Epithelial cell of prostate (primary cell): ENCODE measurements around the gene LPIN1.

ENCODE experiments used
- DNase-seq: peaks from one replicate; pipeline ENCODE4 v3.0.0-alpha.2; 2011; ENCODE audit warnings: low read depth, low spot score
- H3K27ac ChIP-seq: fragments of 450-650 bp; 2 replicates; pipeline ENCODE4 v1.5.1; 2017; ENCODE audit warnings: mild to moderate bottlenecking

LPIN1 gene

DNA sequence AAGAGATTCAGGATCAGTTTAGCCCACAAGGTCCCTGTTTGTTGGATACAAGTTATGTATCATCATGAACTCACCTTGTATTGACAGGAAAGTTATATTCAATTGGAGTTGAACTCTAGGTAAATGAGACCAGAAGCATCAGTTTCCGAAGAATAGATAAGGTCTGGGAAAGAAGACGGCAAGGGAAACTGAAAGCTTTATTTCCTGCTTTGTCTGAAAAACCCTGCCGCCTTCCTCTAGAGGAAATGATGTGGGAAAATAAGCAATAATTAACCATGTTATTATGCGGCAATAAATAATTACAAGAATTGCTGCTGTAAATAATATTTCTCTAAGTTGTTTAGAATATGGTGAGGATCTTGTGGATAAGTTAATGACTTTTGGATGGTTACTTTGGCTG lies 32.0 kb downstream of the LPIN1 start:
- H3K27ac ChIP-seq, result no peak overlapping the region
- no peak for DNase-seq

DNA sequence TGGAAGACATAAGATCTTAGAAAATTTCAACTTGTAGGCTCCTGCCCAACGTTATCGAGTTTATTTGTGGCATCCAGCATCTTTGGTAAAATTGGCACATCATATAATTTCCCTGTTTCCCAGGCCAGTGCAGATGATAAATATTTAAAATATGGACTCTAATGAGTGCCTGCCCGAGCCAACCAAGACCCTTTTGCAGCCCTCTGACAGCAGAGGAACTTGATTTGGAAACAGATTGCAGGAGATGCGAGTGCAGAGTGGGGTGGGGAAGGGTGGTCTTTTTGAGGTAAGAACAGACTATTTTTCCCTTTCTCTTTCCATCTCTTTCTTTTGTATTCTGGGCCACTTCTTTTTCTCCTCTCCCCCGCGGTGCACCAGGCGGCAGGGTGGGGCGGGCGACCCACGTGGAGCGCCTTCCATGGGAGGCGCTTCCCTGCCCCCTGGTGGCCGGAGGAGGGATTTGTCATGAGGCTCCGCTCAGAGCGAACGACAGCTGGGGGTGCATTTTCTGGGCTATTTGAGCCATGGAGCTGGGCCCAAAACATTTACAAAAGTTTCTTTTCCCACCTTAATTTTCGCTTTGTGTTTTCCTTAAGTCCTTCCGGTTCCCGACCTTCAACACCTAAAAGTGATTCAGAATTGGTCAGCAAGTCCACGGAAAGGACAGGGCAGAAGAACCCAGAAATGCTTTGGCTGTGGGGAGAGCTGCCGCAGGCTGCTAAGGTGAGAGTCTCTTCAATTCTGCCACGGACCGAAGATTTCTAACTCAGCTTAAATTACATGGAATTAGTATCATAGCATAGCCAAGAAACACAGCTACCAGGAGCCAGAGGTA lies 32.7 kb downstream of the LPIN1 start:
- H3K27ac ChIP-seq, result no peak overlapping the region
- no peak for DNase-seq

DNA sequence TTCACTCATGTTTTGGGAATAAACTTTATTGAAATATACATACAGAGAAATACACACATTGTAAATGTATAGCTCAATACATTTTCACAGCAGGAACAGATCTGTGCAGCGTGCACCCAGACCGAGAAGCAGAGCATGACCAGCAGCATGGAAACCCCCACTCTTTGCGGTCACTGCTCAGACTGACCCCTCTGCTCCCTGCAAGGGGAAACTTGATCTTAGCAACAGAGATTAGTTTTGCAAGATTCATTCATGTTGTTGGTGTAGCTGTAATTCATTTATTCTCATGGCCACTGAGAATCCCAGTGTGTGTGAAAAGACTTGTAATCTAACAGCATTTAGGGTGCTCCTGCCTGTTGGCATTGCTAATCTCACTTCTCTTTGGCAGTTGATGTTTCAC lies 35.2 kb downstream of the LPIN1 start:
- DNase-seq, result no peak
- no peak overlapping the region for H3K27ac ChIP-seq

DNA sequence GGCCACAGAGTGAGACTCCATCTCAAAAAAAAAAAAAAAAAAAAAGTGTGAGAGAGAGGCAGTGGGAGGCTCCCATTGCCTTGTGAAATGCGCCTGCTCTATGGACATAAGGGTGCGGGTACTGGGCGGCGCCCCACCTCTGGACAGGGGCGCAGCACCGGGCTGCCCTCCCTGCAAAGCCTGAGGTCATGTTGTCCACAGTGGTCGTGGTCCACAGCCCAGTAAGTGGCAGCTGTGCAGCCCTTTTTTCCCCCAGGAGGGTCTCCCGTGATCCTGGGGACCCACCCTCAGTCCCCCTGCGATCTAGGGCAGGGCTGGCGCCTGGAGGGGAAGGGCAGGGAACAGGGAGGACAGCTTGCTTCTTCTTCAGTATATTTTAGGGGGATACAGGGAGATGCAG lies 37.8 kb downstream of the LPIN1 start:
- no peak for DNase-seq
- no peak overlapping the region for H3K27ac ChIP-seq

DNA sequence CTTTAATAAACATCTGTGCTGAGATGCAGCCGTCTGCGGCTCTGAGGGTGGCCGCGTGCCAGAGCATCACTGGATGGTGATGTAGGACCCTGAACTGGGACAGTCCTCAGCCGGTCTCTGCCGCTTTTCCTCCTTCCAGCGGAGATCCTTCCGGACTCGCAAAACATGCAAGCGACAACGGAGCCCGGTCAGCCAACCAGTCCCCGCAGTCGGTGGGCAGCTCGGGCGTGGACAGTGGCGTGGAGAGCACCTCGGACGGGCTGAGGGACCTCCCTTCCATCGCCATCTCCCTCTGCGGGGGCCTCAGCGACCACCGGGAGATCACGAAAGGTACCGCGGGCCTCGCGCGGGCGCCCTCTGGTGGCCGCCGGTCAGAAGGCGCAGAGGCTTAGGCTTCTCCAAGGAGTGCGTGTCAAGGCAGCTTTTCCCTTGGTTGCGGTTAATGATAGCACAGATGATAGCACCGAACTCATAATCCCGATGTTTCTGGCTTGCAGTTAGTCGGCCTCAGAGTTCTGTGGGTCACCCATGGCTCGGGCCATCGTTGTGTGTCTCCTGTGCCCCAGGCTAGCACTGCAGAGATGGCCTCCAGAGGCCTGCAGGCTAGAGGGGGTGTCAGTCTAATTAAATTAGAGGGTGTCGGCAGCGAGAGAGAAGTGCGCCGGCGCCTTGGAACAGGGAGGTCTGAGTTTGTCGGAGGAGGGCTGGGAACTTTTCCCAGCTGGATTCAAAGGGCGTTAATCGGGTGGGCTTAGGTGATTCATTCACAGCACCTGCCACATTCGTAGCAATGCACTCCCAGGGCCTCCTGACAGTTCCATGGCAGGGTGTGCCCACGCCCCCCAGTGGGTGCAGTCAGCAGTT lies 38.5 kb downstream of the LPIN1 start:
- no peak overlapping the region for H3K27ac ChIP-seq
- no peak for DNase-seq

DNA sequence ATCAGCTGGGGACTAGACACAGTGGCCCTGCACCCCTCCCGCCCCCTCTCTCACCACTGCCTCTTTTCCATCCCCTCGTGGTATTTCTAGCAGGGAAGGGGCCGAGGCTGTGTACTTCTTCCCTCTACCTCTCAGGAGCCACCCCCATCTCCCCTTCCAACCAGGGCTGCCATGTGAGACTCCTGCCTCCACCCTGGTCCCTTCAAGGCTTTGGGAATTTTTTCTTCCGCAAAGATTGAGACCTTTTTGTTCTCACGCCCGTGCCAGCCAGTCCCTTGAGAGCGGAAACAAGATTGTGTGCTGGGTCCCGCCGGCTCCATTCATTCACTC lies 39.1 kb downstream of the LPIN1 start:
- no peak overlapping the region for H3K27ac ChIP-seq
- no peak for DNase-seq

DNA sequence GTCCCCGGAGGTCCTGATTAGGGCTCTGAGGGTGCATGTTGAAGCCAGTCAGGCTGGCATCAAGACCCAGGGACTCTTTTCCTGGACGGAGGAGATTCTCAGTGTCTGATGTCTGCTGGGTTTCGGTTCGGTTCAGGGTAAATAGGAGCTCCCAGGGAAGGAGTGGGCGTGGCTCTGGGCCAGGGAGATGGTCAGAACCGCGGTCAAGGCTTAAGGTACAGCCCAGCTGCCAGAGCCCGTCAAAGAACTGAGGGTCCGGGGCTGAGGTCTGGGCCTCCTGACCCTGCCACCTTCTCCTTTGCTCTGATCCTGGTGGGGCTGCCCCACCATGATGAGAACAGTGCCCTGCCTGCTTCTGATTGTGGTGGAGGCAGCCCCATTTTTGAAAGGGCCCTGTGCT lies 39.8 kb downstream of the LPIN1 start:
- DNase-seq, result no peak
- no peak overlapping the region for H3K27ac ChIP-seq

DNA sequence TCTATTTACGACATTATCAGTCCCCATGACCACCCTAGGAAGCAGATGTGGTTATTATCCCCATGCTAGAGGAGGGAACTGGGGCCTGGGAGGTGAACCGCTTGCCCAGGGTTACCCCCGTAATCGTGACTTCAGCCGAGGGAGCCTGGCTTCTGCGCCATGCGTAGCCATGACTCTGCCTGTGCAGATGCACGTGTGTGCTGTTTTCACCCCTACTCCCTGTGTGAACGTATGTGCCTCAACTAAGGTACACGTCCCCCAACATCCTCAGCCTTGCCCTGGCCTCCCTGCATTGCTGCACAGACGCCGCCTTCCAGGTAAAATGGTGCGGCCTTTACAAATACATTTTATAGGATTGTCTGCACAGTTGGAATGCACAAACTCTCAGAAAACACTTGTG lies 40.2 kb downstream of the LPIN1 start:
- no peak overlapping the region for H3K27ac ChIP-seq
- DNase-seq, result no peak

DNA sequence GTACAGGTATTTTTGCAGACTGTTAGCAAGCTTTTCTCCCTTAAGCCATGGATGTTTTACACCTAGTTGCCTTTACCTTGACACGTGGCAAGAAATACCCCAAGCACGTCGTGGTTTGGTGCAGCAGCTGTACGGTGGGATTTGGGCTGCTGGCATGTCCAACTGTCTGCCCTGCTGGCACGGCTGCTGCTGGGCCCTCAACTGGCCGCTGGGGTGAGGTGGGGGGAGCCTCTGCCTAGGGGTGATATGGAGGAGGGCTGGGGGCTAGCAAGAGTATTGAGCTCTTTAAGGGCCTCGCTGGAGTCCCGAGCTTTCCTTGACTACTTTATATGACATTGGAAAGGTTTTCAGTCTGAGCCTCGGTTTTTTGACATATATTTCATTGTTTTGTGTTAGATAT lies 41.6 kb downstream of the LPIN1 start:
- DNase-seq, result no peak
- H3K27ac ChIP-seq, result no peak overlapping the region

DNA sequence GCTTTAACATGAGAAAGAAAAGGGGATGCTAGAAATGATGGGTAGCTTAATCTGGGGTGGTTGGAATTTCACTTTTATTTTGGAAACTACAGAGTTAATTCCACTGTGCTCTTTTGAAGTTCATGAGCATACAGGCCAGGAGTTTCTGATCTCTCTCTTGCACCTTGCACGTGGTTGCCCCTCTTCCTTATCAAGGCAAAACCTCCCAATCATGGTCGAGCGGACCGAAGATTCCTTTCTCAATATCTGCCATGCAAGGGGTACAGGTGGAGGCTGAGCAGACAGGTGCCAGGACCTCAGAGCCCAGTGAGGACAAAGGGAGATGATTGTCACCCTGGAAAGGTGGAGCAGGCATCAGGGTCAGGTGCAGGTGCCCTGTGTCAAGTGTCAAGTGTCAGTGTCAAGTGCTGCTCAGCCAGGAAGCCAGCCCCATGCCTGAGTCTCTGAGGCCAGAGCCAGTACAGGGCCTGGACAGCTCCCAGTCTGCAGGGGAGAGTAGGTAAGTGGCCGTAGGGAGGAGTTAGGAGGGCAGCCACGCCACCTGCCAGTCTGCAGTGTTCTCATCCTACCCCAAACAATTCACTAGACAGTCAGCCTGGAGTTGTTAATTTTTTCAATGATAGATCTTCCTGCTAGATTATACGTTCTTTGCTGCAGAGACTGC lies 42.2 kb downstream of the LPIN1 start:
- no peak for DNase-seq
- H3K27ac ChIP-seq, result no peak overlapping the region

DNA sequence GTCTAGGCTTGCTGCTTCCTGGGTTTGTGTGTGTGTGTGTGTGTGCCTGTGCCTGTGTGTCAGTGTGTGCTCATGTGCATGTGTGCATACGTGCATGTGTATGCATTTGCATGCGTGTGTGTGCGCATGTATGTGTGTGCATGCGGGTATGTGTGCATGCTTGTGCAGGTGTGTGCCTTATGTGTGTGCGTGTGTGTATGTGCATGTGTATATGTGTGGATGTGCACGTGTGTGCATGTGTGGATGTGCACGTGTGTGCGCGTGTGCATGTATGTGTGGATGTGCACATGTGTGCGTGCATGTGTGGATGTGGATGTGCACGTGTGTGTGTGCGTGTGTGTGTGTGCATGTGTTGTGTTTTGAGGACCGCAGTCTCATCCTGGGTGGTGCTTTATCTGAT lies 42.8 kb downstream of the LPIN1 start:
- DNase-seq, result no peak

DNA sequence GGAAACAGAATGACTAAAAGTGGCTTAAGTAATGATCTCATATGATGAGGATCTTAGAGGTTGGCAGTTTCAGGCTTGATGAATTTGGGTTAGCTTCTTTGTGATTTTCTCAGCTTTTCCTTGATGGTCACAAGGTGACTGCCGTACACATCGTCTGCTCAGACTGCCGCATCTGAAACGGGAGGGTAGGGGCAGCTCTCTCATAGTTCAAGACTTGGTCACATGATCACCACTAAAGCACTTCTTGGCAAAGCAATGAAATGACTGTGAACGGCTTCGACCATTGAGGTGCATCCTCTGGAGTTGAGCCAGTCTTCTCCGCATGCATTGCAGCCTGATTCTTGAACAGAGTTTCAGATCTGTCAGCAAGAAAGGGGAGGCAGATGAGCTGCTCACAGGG lies 43.8 kb downstream of the LPIN1 start:
- no peak overlapping the region for H3K27ac ChIP-seq
- DNase-seq, result no peak

More for the DNA sequence above, 42.8 kb downstream of the LPIN1 start:
- no peak overlapping the region for H3K27ac ChIP-seq

DNA sequence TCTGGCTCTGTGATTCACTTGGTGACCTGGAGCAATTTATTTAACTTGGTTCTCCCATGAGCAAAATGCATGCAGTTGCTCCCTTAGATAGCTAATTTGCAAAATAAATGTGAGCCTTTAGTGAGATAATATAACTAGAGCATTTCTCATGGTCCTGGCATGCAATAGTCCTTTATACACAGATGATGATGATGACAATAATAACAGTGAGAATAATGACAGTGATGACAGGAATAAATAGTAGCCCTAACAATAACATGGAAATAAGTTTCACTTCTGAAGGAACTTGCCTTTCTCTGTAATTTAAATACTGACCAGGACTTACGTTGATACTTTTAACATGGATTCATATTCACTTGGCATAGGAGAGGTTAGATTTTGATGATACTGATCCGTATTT lies 49.2 kb downstream of the LPIN1 start:
- DNase-seq, result no peak
- no peak overlapping the region for H3K27ac ChIP-seq

DNA sequence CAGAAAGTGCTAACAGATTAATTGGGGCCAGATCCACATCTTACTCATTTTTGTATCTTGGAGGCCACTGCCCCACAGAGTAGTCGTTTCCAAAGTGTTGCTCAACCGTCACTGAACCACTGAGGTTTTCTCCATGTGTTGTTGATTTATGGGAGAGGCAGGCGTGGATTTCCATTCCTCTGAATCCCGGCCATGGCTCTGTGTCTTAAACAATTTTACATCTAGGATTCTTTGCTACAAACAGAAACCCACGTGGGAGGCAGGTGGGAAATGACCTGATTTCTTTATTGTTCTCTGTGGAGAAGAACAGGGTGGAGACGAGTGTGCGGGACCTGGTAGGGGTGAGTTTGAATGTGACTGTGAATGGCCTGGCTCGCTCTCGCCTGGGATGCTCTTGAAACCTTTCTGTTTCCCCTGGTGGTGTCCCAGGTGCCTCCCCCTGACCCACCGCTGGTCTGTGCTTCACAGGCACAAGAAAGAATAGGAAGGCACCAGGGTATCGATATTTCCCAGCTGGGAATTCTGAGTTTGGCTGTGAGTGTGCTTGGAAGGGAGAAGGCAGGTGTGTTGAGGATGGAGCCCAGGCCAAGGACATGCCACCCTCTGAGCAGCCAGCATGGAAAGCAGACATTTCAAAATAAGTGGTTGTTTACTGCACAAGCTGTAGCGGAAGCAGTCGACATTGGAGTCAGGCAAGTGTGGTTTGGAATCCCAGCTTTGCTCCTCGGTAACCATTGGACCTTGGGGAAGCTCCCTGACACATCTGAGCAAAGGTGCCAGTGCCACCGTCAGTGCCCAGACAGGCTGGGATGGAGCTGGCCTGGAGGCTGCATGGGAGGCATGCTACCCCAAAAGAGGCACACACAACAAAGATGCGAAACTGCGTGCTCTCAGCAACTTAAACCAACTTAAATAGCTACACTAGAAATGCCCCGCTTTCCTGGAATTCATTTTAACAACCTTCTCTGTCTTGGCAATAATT lies 50.0 kb downstream of the LPIN1 start:
- DNase-seq, result no peak
- no peak overlapping the region for H3K27ac ChIP-seq

DNA sequence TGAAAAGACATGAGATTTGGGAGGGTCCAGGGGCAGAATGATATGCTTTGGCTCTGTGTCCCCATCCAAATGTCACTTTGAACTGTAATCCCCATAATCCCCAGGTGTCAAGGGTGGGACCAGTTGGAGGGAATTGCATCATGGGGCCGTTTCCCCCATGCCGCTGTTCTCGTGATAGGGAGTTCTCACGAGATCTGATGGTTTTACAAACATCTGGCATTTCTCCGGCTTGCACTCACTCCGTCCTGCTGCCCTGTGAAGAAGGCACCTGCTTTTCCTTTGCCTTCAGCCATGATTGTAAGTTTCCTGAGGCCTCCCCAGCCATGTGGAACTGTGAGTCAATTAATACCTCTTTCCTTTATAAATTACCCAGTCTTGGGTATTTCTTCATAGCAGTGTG lies 51.4 kb downstream of the LPIN1 start:
- H3K27ac ChIP-seq, result no peak overlapping the region
- DNase-seq, result no peak

DNA sequence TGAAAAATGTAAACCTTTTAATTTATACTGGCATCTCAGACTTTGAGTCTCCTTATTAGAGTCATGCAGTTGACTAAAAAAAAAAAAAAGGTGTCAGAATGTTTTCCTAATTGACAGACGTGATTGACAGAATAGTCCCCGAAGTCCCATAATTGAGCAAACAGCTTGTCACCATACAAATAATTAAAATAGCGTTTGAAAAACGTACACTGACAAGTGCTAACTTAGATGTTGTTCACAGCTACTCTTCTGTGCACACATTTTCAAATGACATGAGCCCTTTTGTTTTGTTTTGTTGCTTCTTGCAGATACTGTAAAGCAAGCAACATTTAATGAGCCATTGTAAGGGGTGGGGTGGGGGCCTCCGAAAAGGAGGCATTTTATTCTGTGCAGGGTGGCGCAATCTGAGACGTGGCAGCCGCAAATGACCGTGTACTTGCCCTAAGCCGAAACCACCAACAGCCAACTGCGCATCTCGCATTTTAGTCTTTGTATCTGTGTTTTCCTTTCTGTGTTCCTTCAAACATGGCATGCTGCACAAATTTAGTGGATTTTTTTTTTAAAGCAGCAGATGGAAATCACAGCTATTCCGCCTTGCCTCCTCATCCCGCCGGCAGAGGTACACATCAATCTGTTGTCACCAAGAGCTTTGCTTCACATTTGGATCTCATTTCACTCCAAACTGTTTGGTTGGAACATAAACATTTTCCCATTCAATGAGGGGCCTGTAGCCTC lies 52.4 kb downstream of the LPIN1 start:
- no peak overlapping the region for H3K27ac ChIP-seq
- no peak for DNase-seq

DNA sequence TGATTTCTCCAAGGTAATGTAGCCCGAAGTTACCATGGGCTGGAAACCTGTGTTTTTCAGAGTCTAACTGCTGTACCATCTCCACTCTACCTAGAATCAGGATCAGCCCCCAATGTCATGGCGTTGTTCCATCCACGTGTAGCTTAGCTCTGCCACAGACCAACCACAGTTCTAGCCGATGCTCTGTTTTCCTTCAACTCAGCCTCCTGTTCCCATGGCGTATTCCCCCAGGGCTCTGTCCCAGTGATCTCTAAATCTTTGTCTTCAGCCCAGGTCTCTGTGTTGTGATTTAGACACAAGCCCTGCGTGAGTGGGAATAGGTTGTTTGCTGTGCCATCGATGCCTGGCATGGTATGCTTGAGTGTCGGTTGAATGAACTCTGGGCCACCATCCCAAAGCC lies 53.4 kb downstream of the LPIN1 start:
- H3K27ac ChIP-seq, result no peak overlapping the region
- no peak for DNase-seq

DNA sequence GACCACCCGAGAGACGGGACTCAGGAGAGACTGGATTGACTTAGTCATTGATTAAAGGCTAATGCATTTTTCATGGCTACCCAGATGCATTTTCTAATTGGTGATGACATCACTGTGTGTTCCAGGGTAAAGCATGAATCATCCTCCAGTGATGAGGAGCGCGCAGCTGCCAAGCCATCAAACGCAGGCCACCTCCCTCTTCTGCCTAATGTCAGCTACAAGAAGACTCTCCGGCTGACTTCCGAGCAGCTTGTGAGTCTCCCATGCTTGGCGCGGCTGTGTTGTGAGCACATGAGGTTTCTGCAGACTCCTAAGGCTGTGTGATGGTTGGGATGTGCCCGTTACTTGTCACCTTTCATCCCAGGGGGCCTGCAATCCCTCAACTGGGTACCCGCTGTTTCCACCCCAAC lies 56.4 kb downstream of the LPIN1 start:
- no peak for DNase-seq
- no peak overlapping the region for H3K27ac ChIP-seq

DNA sequence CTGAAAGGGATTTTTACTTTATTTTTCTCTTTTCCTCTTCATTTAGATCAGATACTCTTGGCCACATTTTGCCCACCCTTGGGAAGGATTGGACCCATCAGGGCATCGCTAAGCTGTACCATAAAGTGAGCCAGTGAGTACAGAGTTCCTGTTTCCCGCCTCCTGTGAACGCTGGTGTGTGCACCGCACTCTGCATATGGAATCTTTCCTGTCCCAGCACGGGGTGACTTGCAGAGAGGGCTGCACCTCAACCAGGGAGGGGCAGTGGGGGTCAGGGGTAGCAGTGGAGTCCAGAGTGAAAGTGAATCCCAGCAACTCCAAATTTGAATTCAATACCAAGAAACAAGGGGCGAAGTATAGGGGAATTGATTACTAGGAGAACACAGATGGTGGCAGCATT lies 58.6 kb downstream of the LPIN1 start:
- no peak overlapping the region for H3K27ac ChIP-seq
- DNase-seq, result no peak
